Activated T-helper 1 cell treated with anti-CD3 and anti-CD28 coated beads, Interleukin-12 subunit alpha, Interleukin-12 subunit beta, Interleukin-2, Interleukin-4 antibody, amounts not matched to agents 30 ng/mL and 10 ng/mL and 1 ng/mL, durations not matched to agents 14 hours and 24 hours and 36 hours (primary cell): ENCODE results near the gene CBLB. TPM values are rescaled to one million over a fixed set of nuclear protein-coding genes. Genes with fewer than 3 reads are reported as not detected.
A peak's percentile ranks its signal among the peaks of the same experiment; 100 is the strongest.

Experiments used
- DNase-seq: peaks from one replicate; pipeline ENCODE4 v3.0.0; 2021; ENCODE audit warnings: low spot score
- H3K27ac Mint-ChIP-seq: one replicate; pipeline ENCODE4 v1.8.0; 2021; ENCODE audit warnings: mild to moderate bottlenecking, mixed read lengths
- H3K27me3 Mint-ChIP-seq: one replicate; pipeline ENCODE4 v1.8.0; 2022; ENCODE audit warnings: mild to moderate bottlenecking, moderate library complexity, mixed read lengths; ENCODE audit not compliant: insufficient read depth
- H3K36me3 Mint-ChIP-seq: one replicate; pipeline ENCODE4 v1.8.0; 2021; ENCODE audit warnings: low read depth, mixed read lengths
- H3K4me1 Mint-ChIP-seq: one replicate; pipeline ENCODE4 v1.8.0; 2021; ENCODE audit warnings: low read depth, mixed read lengths
- H3K4me3 Mint-ChIP-seq: one replicate; pipeline ENCODE4 v1.8.0; 2021; ENCODE audit warnings: mild to moderate bottlenecking, moderate library complexity, mixed read lengths
- H3K9me3 Mint-ChIP-seq: one replicate; pipeline ENCODE4 v1.8.0; 2021; ENCODE audit warnings: mixed read lengths
- intact Hi-C: fragments of 100-400 bp; cut with micrococcal nuclease; formaldehyde crosslinking; loops from one replicate; pipeline ENCODE4 v1.15.1; 2024
- total RNA-seq: library from RNA; stranded (reverse); gene quantifications from 2 replicates; pipeline ENCODE4 v1.2.3, GENCODE V29; 2022

CBLB gene
- total RNA-seq, 1 donor from 2014 or later = 213 TPM

GRCh38 chr3:105891101-105891500 lies 22.3 kb upstream of the CBLB start:
- Mint-ChIP-seq H3K27ac (peak overlapping the region; percentile 82), H3K4me3 (peak overlapping the region; percentile 35), H3K36me3 (peaks cover 3% of the 10 kb centered on the region), H3K9me3 (peaks cover 4% of the 10 kb centered on the region), H3K4me1 (peaks cover 14% of the 10 kb centered on the region), H3K27me3 (no peaks in the 10 kb centered on the region)
- no peak for DNase-seq
- intact Hi-C loops = loop anchor here (1.0 to 5.0 kb wide), 2 partner anchors 14 to 1966 kb away; no protein-coding TSS in a partner anchor

- Mint-ChIP-seq H3K27me3 (no peaks in the 10 kb centered on the region), H3K36me3 (peaks cover 3% of the 10 kb centered on the region), H3K27ac (no peak overlapping the region), H3K4me3 (no peak overlapping the region), H3K4me1 (peaks cover 16% of the 10 kb centered on the region), H3K9me3 (peaks cover 4% of the 10 kb centered on the region)
- intact Hi-C loops = no loop called here
- DNase-seq = no peak
Measured at GRCh38 chr3:105888621-105889579, 20.1 kb upstream of the CBLB start.

GRCh38 chr3:105885256-105885655 lies 16.4 kb upstream of the CBLB start:
- DNase-seq = no peak
- Mint-ChIP-seq H3K27me3 (no peaks in the 10 kb centered on the region), H3K9me3 (no peaks in the 10 kb centered on the region), H3K4me3 (no peak overlapping the region), H3K36me3 (peaks cover 1% of the 10 kb centered on the region), H3K4me1 (peaks cover 16% of the 10 kb centered on the region), H3K27ac (no peak overlapping the region)
- intact Hi-C loops = no loop called here

GRCh38 chr3:105883798-105884377 lies 15.1 kb upstream of the CBLB start:
- no peak for DNase-seq
- peak overlapping the region; percentile 5 for H3K4me3 Mint-ChIP-seq
- peaks cover 16% of the 10 kb centered on the region for H3K4me1 Mint-ChIP-seq
- peaks cover 1% of the 10 kb centered on the region for H3K36me3 Mint-ChIP-seq
- intact Hi-C loops = no loop called here
- H3K27me3 Mint-ChIP-seq = no peaks in the 10 kb centered on the region
- no peak overlapping the region for H3K27ac Mint-ChIP-seq
- H3K9me3 Mint-ChIP-seq = no peaks in the 10 kb centered on the region

GRCh38 chr3:105880681-105881290 lies 12.0 kb upstream of the CBLB start:
- H3K4me1 Mint-ChIP-seq = peaks cover 43% of the 10 kb centered on the region
- no peak overlapping the region for H3K27ac Mint-ChIP-seq
- no peak overlapping the region for H3K4me3 Mint-ChIP-seq
- H3K36me3 Mint-ChIP-seq = peaks cover 4% of the 10 kb centered on the region
- no peaks in the 10 kb centered on the region for H3K27me3 Mint-ChIP-seq
- no peaks in the 10 kb centered on the region for H3K9me3 Mint-ChIP-seq
- no peak for DNase-seq
- intact Hi-C loops = no loop called here

GRCh38 chr3:105878061-105878460 lies 9.2 kb upstream of the CBLB start:
- no peaks in the 10 kb centered on the region for H3K27me3 Mint-ChIP-seq
- no peaks in the 10 kb centered on the region for H3K9me3 Mint-ChIP-seq
- H3K4me1 Mint-ChIP-seq = peaks cover 40% of the 10 kb centered on the region
- intact Hi-C loops = no loop called here
- H3K27ac Mint-ChIP-seq = peak overlapping the region; percentile 74
- peaks cover 6% of the 10 kb centered on the region for H3K36me3 Mint-ChIP-seq
- DNase-seq = no peak
- H3K4me3 Mint-ChIP-seq = peak overlapping the region; percentile 35

- intact Hi-C loops = loop anchor here (1.0 kb wide), 4 partner anchors 8 to 551 kb away; partner anchors contain the start of gene CBLB
- no peak for DNase-seq
- Mint-ChIP-seq H3K4me1 (peaks cover 35% of the 10 kb centered on the region), H3K27me3 (no peaks in the 10 kb centered on the region), H3K4me3 (peak overlapping the region; percentile 64), H3K36me3 (peaks cover 6% of the 10 kb centered on the region), H3K27ac (peak overlapping the region; percentile 80), H3K9me3 (no peaks in the 10 kb centered on the region)
Measured at GRCh38 chr3:105877336-105877910, 8.6 kb upstream of the CBLB start.

- intact Hi-C loops = loop anchor here (1.0 kb wide), 7 partner anchors 8 to 551 kb away; partner anchors contain the start of gene CBLB
- H3K27ac Mint-ChIP-seq = peak overlapping the region; percentile 80
- H3K4me3 Mint-ChIP-seq = peak overlapping the region; percentile 64
- DNase-seq = no peak
- H3K36me3 Mint-ChIP-seq = peaks cover 6% of the 10 kb centered on the region
- no peaks in the 10 kb centered on the region for H3K9me3 Mint-ChIP-seq
- H3K4me1 Mint-ChIP-seq = peaks cover 35% of the 10 kb centered on the region
- H3K27me3 Mint-ChIP-seq = no peaks in the 10 kb centered on the region
Measured at GRCh38 chr3:105876780-105877327, 8.0 kb upstream of the CBLB start.

GRCh38 chr3:105869861-105870755 lies 1.3 kb upstream of the CBLB start:
- Mint-ChIP-seq H3K36me3 (peaks cover 32% of the 10 kb centered on the region), H3K4me3 (peak overlapping the region; percentile 100), H3K27me3 (no peaks in the 10 kb centered on the region), H3K9me3 (no peaks in the 10 kb centered on the region), H3K4me1 (peaks cover 41% of the 10 kb centered on the region), H3K27ac (peak overlapping the region; percentile 99)
- no peak for DNase-seq
- intact Hi-C loops = loop anchor here (1.0 to 10.0 kb wide), 9 partner anchors 7 to 1195 kb away; no protein-coding TSS in a partner anchor

GRCh38 chr3:105869531-105869833 lies 670 bp upstream of the CBLB start:
- intact Hi-C loops = loop anchor here (1.0 to 10.0 kb wide), 9 partner anchors 8 to 1195 kb away; no protein-coding TSS in a partner anchor
- peak overlapping the region; percentile 100 for H3K4me3 Mint-ChIP-seq
- H3K9me3 Mint-ChIP-seq = no peaks in the 10 kb centered on the region
- H3K4me1 Mint-ChIP-seq = peaks cover 45% of the 10 kb centered on the region
- peaks cover 36% of the 10 kb centered on the region for H3K36me3 Mint-ChIP-seq
- DNase-seq = no peak
- peak overlapping the region; percentile 99 for H3K27ac Mint-ChIP-seq
- H3K27me3 Mint-ChIP-seq = no peaks in the 10 kb centered on the region

- intact Hi-C loops = loop anchor here (2.0 to 10.0 kb wide), 6 partner anchors 114 to 1196 kb away; no protein-coding TSS in a partner anchor
- Mint-ChIP-seq H3K27me3 (no peaks in the 10 kb centered on the region), H3K27ac (peak overlapping the region; percentile 99), H3K4me1 (peaks cover 51% of the 10 kb centered on the region), H3K4me3 (peak overlapping the region; percentile 100), H3K36me3 (peaks cover 42% of the 10 kb centered on the region), H3K9me3 (no peaks in the 10 kb centered on the region)
- DNase-seq = peak; percentile 25
Measured at GRCh38 chr3:105868431-105868741, 426 bp downstream of the CBLB start.
